ENCODE data around the gene SAG. TPM values are rescaled to one million over a fixed set of nuclear protein-coding genes. Genes with fewer than 3 reads are reported as not detected.

SAG gene
- total RNA-seq, 1 experiment from 2014 or later: not detected

Other genes with a start within 250 kb of the SAG start
- not detected in 2 replicates for gene INPP5D, start 247.5 kb upstream of the SAG start, total RNA-seq (2014; rRNA removed; shearing (Covaris generic); ENCODE audit: low replicate concordance)
- gene ATG16L1, start 56.1 kb upstream of the SAG start, total RNA-seq (2014; rRNA removed; shearing (Covaris generic); ENCODE audit: low replicate concordance): 24.4 and 33.2 TPM in 2 replicates
- 8.8 and 8.9 TPM in 2 replicates for gene DGKD, start 46.7 kb downstream of the SAG start, total RNA-seq (2014; rRNA removed; shearing (Covaris generic); ENCODE audit: low replicate concordance)

Data from MG63 (cell line).